GM23338 (cell line): Measurements from ENCODE around the gene MIPEP. TPM values are rescaled to one million over a fixed set of nuclear protein-coding genes. Genes with fewer than 3 reads are reported as not detected.
A peak's percentile ranks its signal among the peaks of the same experiment; 100 is the strongest.
"Not testable (repeated sequence)": the region's sequence is repeated elsewhere in the genome, so short reads cannot be mapped to it uniquely, and the experiment has no call there.

Experiments
- ATAC-seq: fragments of 200-7000 bp; cut with Tn5 transposase; 3 replicates; pipeline ENCODE4 v1.9.1; 2020
- DNase-seq: peaks from one replicate; pipeline ENCODE4 v3.0.0-alpha.2; 2015; ENCODE audit warnings: low spot score
- H2AFZ ChIP-seq: fragments of 200-600 bp; sonication (generic); 2 replicates; pipeline ENCODE4 v1.8.0; 2016; ENCODE audit warnings: antibody characterized with exemption, mild to moderate bottlenecking, moderate library complexity
- H3F3A ChIP-seq: fragments of 200-600 bp; sonication (generic); replicated peaks from 2 replicates; pipeline ENCODE4 v1.8.0; 2017; ENCODE audit warnings: antibody characterized with exemption, mixed run types, low read depth
- H3K27ac ChIP-seq: fragments of 200-600 bp; sonication (generic); 2 replicates; pipeline ENCODE4 v1.6.1; 2016; ENCODE audit warnings: low read depth
- H3K27me3 ChIP-seq: fragments of 200-600 bp; sonication (generic); 2 replicates; pipeline ENCODE4 v1.8.0; 2016; ENCODE audit warnings: mild to moderate bottlenecking, mixed run types, moderate library complexity; ENCODE audit not compliant: insufficient read depth
- H3K36me3 ChIP-seq: fragments of 200-600 bp; sonication (generic); 2 replicates; pipeline ENCODE4 v1.8.0; 2016; ENCODE audit warnings: mild to moderate bottlenecking; ENCODE audit not compliant: insufficient read depth
- H3K4me1 ChIP-seq: fragments of 200-600 bp; sonication (generic); 2 replicates; pipeline ENCODE4 v1.8.0; 2016; ENCODE audit warnings: mild to moderate bottlenecking, moderate library complexity; ENCODE audit not compliant: insufficient read depth
- H3K4me2 ChIP-seq: fragments of 200-600 bp; sonication (generic); 2 replicates; pipeline ENCODE4 v1.7.1; 2017; ENCODE audit warnings: mixed run types
- H3K4me3 ChIP-seq: fragments of 200-600 bp; sonication (generic); 2 replicates; pipeline ENCODE4 v1.6.1; 2016; ENCODE audit warnings: mixed run types
- H3K79me2 ChIP-seq: fragments of 200-600 bp; sonication (generic); replicated peaks from 2 replicates; pipeline ENCODE4 v1.8.0; 2017; ENCODE audit warnings: mild to moderate bottlenecking; ENCODE audit not compliant: insufficient read depth
- H3K9me2 ChIP-seq: fragments of 200-600 bp; sonication (generic); 2 replicates; pipeline ENCODE4 v1.8.0; 2017; ENCODE audit not compliant: insufficient read depth
- H4K20me1 ChIP-seq: fragments of 200-600 bp; sonication (generic); replicated peaks from 2 replicates; pipeline ENCODE4 v1.8.0; 2017; ENCODE audit warnings: mild to moderate bottlenecking; ENCODE audit not compliant: insufficient read depth
- H3K27ac Mint-ChIP-seq: 2 replicates; pipeline ENCODE4 v1.8.0; 2020; ENCODE audit warnings: inconsistent platforms, mild to moderate bottlenecking, moderate library complexity, mixed read lengths
- H3K27me3 Mint-ChIP-seq: 3 replicates; pipeline ENCODE4 v1.8.0; 2022; ENCODE audit warnings: low read depth, mild to moderate bottlenecking, moderate library complexity, mixed read lengths, inconsistent platforms; ENCODE audit not compliant: insufficient read depth, poor library complexity
- H3K36me3 Mint-ChIP-seq: 3 replicates; pipeline ENCODE4 v1.8.0; 2021; ENCODE audit warnings: low read depth, mild to moderate bottlenecking, inconsistent platforms, moderate library complexity, mixed read lengths
- H3K4me1 Mint-ChIP-seq: 3 replicates; pipeline ENCODE4 v1.8.0; 2020; ENCODE audit warnings: mild to moderate bottlenecking, inconsistent platforms, mixed read lengths
- H3K4me3 Mint-ChIP-seq: 3 replicates; pipeline ENCODE4 v1.8.0; 2021; ENCODE audit warnings: moderate library complexity, mild to moderate bottlenecking, inconsistent platforms, mixed read lengths
- H3K9me3 Mint-ChIP-seq: 3 replicates; pipeline ENCODE4 v1.8.0; 2020; ENCODE audit warnings: moderate library complexity, mild to moderate bottlenecking, inconsistent platforms, mixed read lengths
- CTCF ChIP-seq, 2 experiments: fragments of 200-600 bp in 1 of 2; sonication (generic) in 1 of 2; conservative IDR thresholded peaks; 2 replicates each; pipeline versions ENCODE4 v1.5.1 to v1.6.1; 2016 to 2017; ENCODE audit warnings: antibody characterized with exemption in 2 of 2, low read depth in 2 of 2, mild to moderate bottlenecking in 2 of 2, moderate library complexity in 1 of 2
- ETS1 ChIP-seq: IDR thresholded peaks from 2 replicates; pipeline ENCODE4 v1.6.1; 2016; ENCODE audit warnings: antibody characterized with exemption
- ZNF462 ChIP-seq: fragments of 250-450 bp; sonication (Bioruptor Pico); IDR thresholded peaks from 2 replicates; pipeline ENCODE4 v1.5.0; 2020; ENCODE audit warnings: mild to moderate bottlenecking, moderate library complexity
- polyA plus RNA-seq: library from polyadenylated mRNA; unstranded; fragments of >200 nt; fragmentation: Nextera tagmentation; extraction: Ambion mirVana; gene quantifications from 2 replicates; pipeline ENCODE4 v1.2.1, GENCODE V29; 2016
- total RNA-seq: library from RNA; depleted of rRNA; stranded (reverse); fragments of >200 nt; shearing (Covaris generic); gene quantifications from 2 replicates; pipeline ENCODE4 v1.2.3, GENCODE V29; 2014

Gene MIPEP
- total and polyA plus RNA-seq, 2 experiments from 2014 or later = 20.8 to 22.5 TPM

GRCh38 chr13:23748109-23748990, 140.8 kb downstream of the MIPEP start:
- Histone ChIP-seq H3K9me2 (no peaks in the 10 kb centered on the region; the same call in 1 of the 2 replicates), H2AFZ (no peak overlapping the region), H3K79me2 (no peaks in the 10 kb centered on the region), H4K20me1 (no peaks in the 10 kb centered on the region), H3K36me3 (no peaks in the 10 kb centered on the region), H3K4me1 (peaks cover 12% of the 10 kb centered on the region), H3F3A (no peaks in the 10 kb centered on the region), H3K4me3 (no peak overlapping the region), H3K27me3 (no peaks in the 10 kb centered on the region), H3K27ac (no peak overlapping the region), H3K4me2 (peak overlapping the region; percentile 7; the same call in 1 of the 2 replicates)
- TF ChIP-seq ETS1 (no peak), ZNF462 (CRISPR knock-in tag) (0 out of 2 replicates have a peak, but pooled peaks have one; percentile 6)
- Mint-ChIP-seq H3K27ac (peak overlapping the region; percentile 58), H3K4me1 (peaks cover 38% of the 10 kb centered on the region), H3K27me3 (peaks cover 2% of the 10 kb centered on the region), H3K9me3 (peaks cover 2% of the 10 kb centered on the region; the same call in 2 of the 3 replicates), H3K36me3 (peaks cover 7% of the 10 kb centered on the region; the same call in 1 of the 3 replicates), H3K4me3 (no peak overlapping the region)
- DNase-seq = peak; percentile 61
- ATAC-seq = peak; percentile 98

GRCh38 chr13:23746141-23746540, 143.1 kb downstream of the MIPEP start:
- H3K4me1 Mint-ChIP-seq = peaks cover 28% of the 10 kb centered on the region
- TF ChIP-seq CTCF (conservative IDR thresholded peaks at IDR 0.05; ENCODE audit: low read depth in 2 of 2) = peak in 1 of 2 experiments; percentile 12; a peak in 1 of 4 replicates
- not testable (repeated sequence) for H3K27me3 Mint-ChIP-seq

More at GRCh38 chr13:23746141-23746540, 143.1 kb downstream of the MIPEP start:
- not testable (repeated sequence) for H3K79me2 ChIP-seq, DNase-seq, H3K36me3 ChIP-seq, H3K27ac ChIP-seq, H3K27me3 ChIP-seq, H3F3A ChIP-seq, H3K36me3 Mint-ChIP-seq, ATAC-seq, H3K27ac Mint-ChIP-seq, H3K9me2 ChIP-seq, H2AFZ ChIP-seq, H3K4me3 Mint-ChIP-seq, H3K4me2 ChIP-seq, H3K9me3 Mint-ChIP-seq, H3K4me3 ChIP-seq, H4K20me1 ChIP-seq
- H3K4me1 ChIP-seq = peaks cover 12% of the 10 kb centered on the region
